HG03439 (cell line): ENCODE data around the gene CUBN.

ENCODE experiments used
- ATAC-seq: cut with Tn5 transposase; IDR thresholded peaks from one replicate; pipeline ENCODE4 v1.9.1; 2021; ENCODE audit warnings: mild to moderate bottlenecking, moderate library complexity; ENCODE audit not compliant: unreplicated experiment

Gene CUBN

DNA sequence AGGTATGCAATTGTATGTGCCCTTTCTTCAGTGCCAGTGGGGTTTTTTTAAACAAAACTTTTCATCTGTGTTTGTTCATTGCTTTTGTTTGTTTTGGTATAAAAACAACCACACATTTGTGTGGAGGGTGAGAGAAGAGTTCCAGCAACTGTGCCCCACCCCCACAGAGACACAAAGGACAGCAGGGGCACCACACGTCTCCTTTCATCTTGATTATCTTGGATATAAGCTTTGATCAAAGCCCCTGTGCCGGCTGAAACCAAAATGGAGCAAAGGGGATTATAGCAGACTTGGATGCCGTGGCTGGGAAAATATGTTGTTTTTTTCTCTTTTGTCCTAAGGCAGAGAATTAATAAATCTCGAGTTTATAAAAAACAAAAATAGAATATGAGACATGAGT, 200.5 kb downstream of the CUBN start:
- ATAC-seq, result no peak

DNA sequence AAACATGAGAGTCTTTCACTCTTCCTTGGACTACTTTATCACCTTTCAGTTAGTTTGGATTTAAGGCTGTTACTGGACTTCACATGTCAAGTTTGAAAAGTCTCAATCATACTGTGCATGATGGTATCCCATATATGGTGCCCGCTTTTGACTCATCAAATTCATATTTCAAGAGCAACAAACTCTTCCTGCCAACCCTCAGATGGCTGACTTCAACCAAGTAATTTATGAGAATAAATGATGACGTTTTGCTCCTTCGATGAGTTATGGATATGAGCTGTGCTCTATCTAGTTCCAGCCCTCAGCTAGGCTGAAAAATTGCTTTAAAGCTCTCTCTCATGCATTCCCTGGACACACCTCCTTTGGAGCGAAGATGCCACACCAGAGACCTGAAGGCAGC, 202.1 kb downstream of the CUBN start:
- ATAC-seq, result no peak

DNA sequence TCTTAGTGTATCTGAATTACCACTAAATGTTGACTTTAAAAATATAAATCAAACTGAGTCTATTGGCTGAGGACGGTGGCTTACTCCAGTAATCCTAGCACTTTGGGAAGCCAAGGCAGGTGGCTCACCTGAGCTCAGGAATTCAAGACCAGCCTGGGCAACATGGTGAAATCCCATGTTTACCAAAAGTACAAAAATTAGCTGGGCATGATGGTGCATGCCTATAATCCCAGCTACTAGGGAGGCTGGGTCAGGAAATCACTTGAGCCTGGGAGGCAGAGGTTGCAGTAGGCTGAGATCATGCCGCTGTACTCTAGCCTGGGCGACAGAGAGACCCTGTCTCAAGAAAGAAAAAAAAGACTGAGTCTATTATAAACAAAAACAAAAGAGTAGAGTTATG, 205.9 kb downstream of the CUBN start:
- ATAC-seq, result no peak

DNA sequence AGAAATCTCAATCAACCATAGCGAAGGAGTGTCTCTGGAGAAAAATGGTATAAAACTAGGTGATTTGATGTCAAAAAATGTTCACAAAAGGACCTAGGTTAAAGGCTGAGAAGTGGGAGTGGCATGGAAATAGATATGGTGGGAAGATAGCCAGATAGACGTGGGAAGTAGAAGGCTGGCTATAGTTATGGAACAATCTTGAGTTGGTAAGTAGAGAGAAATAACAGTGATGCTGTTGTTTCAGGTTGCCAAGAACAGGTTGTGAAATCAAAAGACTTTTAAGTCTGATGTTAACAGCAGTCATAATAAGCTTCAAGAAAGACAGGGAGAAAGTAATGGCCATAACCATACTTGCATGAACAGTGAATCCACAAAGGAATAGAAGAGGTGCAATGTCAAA, 206.3 kb downstream of the CUBN start:
- no peak for ATAC-seq

DNA sequence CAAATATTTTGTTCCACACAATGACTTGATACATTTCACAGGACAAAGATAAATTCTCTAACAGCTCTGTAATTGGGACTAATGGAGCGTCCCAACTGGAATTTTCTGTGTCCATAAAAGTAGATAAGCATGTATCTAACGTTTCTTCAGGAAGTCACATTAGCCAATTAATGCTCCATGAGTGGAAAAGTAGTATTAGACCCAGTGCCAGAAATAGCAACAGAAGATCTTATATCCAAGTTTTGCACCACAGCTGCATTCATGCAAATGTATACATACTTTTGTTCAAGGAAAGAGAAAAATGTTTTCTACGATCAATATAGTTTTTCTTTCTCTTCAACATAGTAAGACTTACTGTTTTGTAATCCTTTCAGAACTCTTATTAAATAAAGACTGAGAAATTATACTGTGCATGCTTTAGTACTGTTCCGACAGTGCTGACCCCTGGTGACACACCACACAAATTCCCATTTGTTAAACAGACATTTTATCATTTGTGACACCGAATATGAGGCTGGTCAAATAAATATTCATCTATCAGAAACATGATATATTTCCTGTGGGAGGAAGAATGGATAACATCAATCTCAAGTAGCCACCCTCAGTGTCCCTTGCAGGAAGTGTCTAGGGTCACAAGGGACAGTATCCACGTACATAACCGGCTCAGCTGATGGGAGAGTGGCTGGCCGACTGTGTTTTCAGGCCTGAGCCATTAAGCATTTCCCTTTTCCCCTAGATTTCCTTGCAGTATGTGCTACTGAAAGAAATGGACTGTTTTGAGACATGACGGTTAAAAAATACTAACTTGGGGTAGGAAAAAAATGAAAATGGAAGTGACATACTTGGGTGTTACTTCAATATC, 210.3 kb downstream of the CUBN start:
- ATAC-seq, result no peak

DNA sequence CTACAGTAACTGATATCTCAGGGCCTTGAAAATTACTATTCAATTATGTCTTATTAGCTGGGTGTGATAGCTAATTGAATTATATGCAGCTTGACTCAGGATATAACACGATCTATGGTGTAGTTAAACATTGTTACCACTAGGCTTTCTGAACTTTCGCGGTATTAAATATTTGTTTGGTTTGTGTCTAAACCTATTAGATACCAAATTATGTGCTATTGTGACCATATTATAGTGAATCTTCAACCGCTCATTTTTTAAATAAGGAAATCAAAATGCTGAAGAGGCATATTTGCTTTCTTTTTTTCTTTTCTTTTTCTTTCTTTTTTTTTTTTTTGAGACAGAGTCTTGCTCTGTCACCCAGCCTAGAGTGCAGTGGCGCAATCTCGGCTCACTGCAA, 213.1 kb downstream of the CUBN start:
- no peak for ATAC-seq

DNA sequence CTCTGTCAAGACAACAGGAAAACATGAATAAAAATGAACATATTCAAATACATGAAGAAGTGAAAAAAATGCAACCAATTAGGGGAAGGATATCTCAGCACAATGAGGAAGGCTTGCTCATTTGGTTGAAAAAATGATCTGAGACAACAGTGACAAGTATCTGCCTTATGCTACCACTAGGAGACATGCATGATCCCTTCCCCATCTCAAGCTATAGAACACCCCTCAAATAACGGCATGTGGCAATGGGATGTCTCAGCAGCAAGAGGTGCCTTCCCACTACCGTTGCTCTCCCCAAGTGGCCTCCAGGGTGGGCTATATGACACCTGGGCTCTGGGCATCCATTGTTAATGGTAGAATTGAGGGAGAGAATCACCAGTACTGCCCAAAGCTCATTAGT, 214.3 kb downstream of the CUBN start:
- no peak for ATAC-seq

DNA sequence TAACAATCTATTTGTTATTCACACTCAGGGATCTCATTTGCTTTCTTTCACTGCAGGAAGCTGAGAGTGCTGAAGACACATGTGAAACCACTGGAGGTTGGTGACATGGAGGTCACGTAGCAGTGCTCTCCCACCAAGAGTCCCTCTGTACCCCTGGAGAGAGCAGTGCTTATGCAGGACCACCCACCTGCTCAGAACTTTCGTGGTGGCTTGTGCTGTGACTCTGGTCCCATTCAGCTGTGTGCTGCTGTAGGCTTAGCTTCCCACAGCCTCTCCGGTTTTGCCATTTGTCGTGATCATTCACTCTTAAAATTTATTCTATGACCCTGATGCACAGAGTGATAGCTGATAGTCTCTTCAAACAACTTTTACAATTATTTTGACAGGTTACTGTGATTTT, 216.3 kb downstream of the CUBN start:
- ATAC-seq, result no peak

DNA sequence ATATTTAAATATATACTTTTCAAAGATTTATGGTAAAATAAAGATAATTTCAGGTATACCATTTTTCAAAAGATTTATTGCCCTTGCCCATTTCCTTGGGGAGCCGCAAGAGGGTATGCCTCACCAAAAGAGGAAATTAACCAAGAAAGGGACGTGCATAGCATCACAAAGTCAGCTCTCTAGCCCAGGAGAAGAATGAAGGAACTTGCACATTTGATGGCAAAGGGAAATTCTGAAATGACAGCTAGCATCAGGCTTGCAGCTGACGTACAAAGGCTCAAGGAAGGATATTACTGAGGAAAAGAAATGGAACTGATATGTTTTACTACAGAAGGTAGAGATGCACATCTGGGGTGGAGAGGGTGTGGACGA, 218.8 kb downstream of the CUBN start:
- no peak for ATAC-seq

DNA sequence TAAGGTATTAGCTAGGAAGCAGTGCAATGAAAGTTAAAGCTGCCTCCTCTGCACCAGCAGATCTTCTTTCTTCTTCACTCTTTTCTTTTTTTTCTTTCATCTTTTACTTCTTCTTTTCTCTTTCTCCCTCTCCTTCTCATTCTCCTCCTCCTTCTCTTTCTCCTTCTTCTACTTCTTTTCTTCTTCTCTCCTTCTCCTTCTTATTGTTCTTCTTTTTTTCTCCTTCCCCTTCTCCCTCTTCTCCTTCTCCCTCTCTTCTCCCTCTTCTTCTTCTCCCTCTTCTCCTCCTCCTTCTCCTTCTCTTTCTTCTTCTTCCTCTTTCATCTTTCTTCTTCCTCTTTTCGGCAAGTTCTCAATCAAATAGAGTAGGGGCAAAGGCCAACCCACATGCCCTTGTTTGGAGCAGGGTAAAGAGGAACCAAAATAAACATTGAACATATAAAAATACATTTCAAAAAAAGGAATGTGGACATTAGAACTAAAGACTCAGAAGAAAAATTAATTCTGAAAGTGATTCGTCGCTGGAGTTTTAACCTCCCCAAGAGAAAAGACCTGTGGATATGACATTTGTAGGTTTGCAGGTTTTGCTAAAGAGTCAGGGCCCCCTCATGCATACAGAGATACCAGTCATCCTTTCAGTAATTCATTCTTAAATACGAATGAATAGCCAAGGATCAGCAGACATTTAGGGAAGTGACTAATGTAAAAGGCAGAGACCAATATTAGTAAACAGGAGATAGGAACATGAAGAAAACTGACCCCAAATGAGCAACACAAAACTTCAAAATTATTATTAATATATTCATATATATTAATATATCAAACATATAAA, 219.4 kb downstream of the CUBN start:
- ATAC-seq, result no peak

DNA sequence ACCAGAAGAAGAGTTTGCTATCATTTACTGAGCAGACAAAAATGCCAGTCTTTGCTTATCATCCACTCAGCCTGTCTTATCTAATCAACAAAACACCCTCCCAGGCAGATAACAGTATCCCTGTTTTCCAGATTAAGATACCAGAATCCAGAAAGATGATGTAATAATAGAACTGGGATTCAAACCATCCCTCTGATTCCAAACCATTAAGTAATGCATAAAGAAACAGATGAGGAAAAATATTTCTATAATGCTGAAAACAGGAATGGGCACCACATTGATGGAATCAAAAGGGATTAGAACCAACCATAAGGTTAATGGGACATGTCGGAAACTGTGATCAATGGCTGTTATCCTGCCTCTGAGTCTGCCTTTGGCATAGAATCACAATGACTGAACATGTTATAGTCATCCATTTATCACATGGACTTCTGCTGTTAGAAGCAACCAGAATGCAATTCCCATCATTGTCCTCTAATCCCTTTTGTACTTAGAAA, 220.3 kb downstream of the CUBN start:
- ATAC-seq, result no peak

DNA sequence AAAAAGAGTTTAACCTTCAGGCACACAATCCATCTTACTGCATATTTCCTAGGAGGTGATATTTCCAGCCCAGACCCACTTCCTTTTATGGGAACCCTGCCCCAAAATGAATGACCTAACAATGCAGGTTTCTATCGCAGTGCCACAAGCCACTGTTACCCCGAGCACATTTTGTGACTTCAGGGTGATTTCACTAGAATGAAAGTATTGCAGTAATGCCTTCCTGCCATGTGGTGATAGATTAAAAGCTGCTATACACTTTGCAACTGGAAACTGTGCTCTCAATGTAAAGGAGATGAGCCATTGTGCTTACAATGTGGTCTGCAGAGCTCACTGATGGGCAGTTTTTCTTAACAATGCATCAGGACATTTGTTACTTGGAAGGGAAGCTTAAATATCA, 221.9 kb downstream of the CUBN start:
- no peak for ATAC-seq

DNA sequence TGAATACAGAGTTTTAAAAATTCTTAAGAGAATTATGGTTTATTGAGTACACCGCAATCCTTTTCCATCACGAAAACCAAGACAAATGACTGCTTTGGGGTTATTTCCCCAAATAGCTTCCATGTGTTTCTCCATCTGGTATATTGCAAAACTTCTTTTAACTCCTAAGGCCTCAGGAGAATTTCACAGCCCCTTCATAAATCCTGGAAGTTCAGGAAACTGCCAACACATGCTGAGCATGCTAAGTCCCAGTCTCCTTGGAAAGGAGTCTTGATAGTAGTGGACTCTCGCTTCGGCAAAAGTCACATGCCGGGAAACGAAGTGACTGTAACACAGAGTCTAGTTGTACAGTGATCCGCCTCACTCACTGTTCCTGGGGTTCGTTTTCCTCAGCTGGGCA, 224.3 kb downstream of the CUBN start:
- no peak for ATAC-seq

DNA sequence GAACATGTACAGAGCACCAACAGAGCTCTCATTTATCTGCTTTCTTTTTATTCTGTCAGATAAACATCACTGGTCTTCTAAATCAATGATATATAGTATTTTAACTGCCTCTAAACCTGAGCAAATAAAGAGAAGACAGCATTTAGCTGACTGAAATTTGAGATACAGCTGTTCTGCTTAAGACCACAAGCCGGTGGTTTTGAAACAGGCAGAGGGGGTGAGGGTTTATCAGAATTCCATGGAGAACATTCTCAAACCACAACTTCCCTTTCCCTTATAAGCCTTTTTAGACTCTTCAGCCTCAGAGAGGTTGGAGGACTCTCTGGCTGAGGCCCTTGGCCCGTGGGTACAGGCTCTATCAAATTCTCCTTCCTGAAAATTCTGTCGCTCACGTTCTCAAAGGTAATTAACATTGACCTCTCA, 225.0 kb downstream of the CUBN start:
- no peak for ATAC-seq

DNA sequence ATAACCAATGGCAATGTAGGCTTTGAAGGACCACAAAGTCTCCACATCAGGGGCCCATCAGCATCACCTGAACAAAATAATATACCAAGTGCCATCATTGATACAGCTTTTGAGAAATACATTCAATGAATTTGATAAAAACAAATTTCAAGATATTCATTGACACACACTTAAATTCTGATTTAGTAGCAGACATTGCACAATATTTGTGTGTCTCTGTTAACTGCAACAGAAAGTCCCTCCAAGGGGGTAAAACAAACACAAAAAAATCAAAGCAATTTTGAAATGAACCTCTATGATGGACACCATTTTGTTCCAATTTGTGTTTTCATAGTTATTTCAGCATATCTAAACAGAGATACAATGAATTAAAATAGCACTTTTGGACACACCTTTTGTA, 225.6 kb downstream of the CUBN start:
- no peak for ATAC-seq

DNA sequence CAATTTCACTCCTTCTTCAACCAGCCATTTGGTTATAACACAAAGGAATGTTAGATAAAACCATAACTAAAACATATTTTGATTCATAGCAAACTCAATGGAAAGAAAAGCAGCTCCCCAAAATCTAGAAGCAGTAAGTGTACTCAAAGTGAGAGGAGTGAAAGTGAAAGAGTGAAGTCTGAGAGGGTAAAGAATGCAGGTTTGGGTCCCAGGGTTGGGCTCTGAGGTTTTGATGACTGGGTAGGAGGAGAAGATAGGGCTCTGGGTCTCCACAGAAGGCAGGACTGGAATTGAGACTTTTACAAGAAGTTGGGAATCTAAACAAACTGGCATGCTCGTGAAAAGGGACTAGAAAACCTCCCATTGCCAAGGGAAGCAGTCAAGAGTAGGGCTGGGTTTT, 227.0 kb downstream of the CUBN start:
- ATAC-seq, result no peak

DNA sequence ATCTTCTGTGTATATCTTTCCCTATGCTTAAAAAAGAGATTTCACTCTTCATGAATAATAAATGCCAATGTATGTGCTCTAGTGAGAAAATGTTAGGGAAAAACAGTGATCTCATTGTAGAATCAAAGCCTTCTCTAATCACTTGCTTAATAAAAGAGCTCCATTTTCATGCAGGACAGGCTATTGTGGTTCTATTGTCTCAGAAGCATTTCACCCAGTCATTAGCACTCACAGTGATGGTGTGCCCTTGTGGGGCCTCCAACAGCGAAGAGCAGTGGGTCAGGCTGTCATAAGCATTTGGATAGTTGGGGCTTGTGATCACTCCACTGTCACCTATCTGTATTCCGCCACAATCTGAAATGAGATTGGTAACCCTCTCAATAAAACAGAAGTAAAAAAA, 228.5 kb downstream of the CUBN start:
- no peak for ATAC-seq

DNA sequence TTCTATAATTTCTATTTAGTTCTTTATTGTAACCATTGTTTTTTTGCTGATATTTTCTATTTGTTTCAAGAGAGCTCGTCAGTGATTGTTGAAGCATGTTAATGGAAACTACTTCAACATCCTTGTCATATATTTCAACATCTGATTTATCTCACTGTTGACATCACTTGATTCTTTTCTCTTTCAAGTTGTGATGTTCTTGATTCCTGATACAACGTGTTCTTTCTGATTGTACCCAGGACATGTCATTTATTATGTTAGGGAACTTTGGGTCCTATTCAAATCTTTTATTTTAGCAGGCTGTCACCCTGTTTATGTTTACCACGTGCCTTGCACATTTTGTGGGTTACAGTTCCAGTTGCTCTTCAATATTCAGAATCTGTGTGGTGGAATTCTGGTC, 232.6 kb downstream of the CUBN start:
- no peak for ATAC-seq

DNA sequence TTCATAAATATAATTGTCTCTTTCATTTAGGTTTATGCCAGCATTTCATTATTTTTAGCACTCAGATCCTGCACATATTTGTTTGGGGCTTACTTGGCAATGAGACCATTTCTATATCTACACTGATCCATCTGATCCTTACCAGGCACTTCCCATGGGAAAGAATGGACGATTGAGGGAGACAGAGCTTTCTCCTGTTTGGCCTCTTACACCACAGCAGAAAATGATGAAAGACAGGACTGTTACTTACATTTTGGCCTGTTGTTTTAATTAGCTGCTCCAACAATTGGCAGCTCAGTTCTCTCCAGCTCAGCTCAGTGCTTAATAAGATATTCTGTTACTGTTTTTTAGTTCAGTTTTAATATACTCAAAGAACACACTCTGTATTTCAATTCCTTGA, 234.8 kb downstream of the CUBN start:
- no peak for ATAC-seq

DNA sequence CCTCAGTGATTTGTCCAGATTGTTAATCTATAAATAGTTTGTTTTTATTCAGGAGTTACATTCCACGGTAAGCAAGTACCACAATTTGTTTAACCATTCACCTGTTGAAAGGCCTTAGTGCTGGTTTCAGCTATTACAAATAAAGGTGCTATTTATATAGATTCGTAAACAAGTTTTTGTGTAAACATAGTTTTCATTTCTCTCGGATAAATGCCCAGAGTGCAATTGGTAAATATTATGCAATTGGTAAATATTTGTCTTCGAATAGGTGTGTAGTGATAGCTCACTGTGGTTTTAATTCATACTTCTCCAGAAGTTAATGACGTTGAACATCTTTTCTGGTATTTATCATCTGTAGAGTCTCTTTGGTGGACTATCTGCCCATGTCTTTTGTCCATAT, 235.9 kb downstream of the CUBN start:
- ATAC-seq, result no peak

DNA sequence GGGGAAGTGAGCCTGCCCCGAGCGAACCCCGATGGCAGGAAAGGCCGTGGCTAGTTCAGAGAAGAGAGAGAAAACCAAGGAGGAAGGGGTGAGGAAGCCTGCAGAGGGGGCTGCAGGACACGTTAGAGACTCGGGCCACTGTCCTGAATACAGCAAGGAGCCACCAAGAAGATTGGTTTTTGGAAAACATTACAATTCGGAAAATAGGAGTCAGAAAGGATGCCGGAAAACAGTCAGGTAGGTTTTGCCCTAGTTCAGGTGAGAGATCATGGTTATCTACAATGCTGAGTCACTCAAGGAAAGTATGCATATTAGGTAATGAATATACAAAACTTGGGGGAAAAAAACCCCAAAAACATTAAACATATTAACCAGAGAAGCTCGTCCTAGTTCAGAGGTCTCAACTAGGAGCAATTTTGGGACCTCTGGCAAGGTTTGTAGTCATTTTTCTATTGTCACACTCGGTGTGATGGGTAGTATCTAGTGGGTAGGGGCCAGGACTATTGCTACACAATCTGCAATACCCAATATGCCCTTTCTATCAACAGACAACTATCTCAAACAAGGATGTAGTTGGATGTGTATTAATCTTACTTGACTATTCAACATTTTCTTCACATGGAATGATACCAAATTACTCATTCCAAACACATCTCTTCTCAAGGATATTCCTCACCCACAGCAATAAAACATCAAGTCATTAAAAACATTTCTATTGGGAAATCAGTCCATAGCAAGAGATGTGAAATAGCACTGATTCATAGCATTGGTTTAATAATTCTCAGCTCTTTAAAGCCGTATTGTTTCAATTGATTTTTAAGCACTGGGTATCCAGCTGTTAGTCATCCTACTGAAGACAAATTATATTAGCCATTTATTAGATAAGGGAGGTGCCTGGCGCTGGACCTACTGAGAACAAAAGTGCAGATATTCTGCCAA, 238.0 kb downstream of the CUBN start:
- no peak for ATAC-seq
